HL-60 (cell line): Measurements from ENCODE around the gene TENM4.

Source experiments
- CTCF ChIP-seq: IDR thresholded peaks from one replicate; pipeline ENCODE4 v1.5.1; 2011; ENCODE audit warnings: low read length, control low read depth, inconsistent platforms; ENCODE audit not compliant: insufficient read depth
- POLR2AphosphoS5 ChIP-seq: IDR thresholded peaks from 2 replicates; pipeline ENCODE4 v1.6.1; 2012; ENCODE audit warnings: low read depth

- no peak for TF ChIP-seq POLR2AphosphoS5
- TF ChIP-seq CTCF: no peak
Observed at GRCh38 chr11:79412761-79413160, 28.1 kb downstream of the TENM4 start.
